ENCODE data around the gene ITGAD.
"Not testable (repeated sequence)": the region's sequence is repeated elsewhere in the genome, so short reads cannot be mapped to it uniquely, and the experiment has no call there.

Gene ITGAD

GRCh38 chr16:31440516-31441184, 47.5 kb downstream of the ITGAD start:
- Histone ChIP-seq H3K9me3 (ENCODE audit: insufficient read depth, low read depth, low read length) (no peaks in the 10 kb centered on the region), H2AFZ (ENCODE audit: low read length) (no peak overlapping the region), H3K4me2 (ENCODE audit: low read depth, low read length, poor library complexity, severe bottlenecking) (no peak overlapping the region), H3K4me1 (ENCODE audit: insufficient read depth, low read length, poor library complexity, severe bottlenecking) (peaks cover 15% of the 10 kb centered on the region), H3F3A (ENCODE audit: low read depth) (no peaks in the 10 kb centered on the region), H4K20me1 (ENCODE audit: insufficient read depth, low read length, poor library complexity, severe bottlenecking) (no peaks in the 10 kb centered on the region), H3K9me2 (replicated peaks; ENCODE audit: low read depth, low read length) (no peaks in the 10 kb centered on the region), H3K27me3 (ENCODE audit: insufficient read depth, low read length, poor library complexity, severe bottlenecking) (no peaks in the 10 kb centered on the region), H3K9ac (ENCODE audit: low read depth, low read length, poor library complexity, severe bottlenecking) (no peak overlapping the region), H3K79me2 (ENCODE audit: insufficient read depth, low read length) (no peaks in the 10 kb centered on the region), H3K4me3 (ENCODE audit: low read length, poor library complexity, severe bottlenecking) (no peak overlapping the region), H3K36me3 (ENCODE audit: insufficient read depth, low read length) (no peaks in the 10 kb centered on the region)
- no peak for TF ChIP-seq CTCF (conservative IDR thresholded peaks at IDR 0.05; ENCODE audit: low read length)
- TF ChIP-seq EZH2phosphoT487 (IDR thresholded peaks at IDR 0.05; ENCODE audit: borderline replicate concordance), result no peak

- Histone ChIP-seq H2AFZ (ENCODE audit: low read length) (no peak overlapping the region), H3K9ac (ENCODE audit: low read depth, low read length, poor library complexity, severe bottlenecking) (no peak overlapping the region), H3K4me3 (ENCODE audit: low read length, poor library complexity, severe bottlenecking) (no peak overlapping the region), H3K9me3 (ENCODE audit: insufficient read depth, low read depth, low read length) (no peaks in the 10 kb centered on the region; the same call in 1 of the 2 replicates), H3K36me3 (ENCODE audit: insufficient read depth, low read length) (no peaks in the 10 kb centered on the region), H3K9me2 (replicated peaks; ENCODE audit: low read depth, low read length) (no peaks in the 10 kb centered on the region), H3K4me1 (ENCODE audit: insufficient read depth, low read length, poor library complexity, severe bottlenecking) (peaks cover 15% of the 10 kb centered on the region), H4K20me1 (ENCODE audit: insufficient read depth, low read length, poor library complexity, severe bottlenecking) (no peaks in the 10 kb centered on the region), H3K79me2 (ENCODE audit: insufficient read depth, low read length) (no peaks in the 10 kb centered on the region), H3K4me2 (ENCODE audit: low read depth, low read length, poor library complexity, severe bottlenecking) (no peak overlapping the region), H3F3A (ENCODE audit: low read depth) (no peaks in the 10 kb centered on the region), H3K27me3 (ENCODE audit: insufficient read depth, low read length, poor library complexity, severe bottlenecking) (no peaks in the 10 kb centered on the region)
- TF ChIP-seq EZH2phosphoT487 (IDR thresholded peaks at IDR 0.05; ENCODE audit: borderline replicate concordance) (no peak), CTCF (conservative IDR thresholded peaks at IDR 0.05; ENCODE audit: low read length) (no peak)
Measured at GRCh38 chr16:31441956-31442355, 48.8 kb downstream of the ITGAD start.

- H3K4me2 ChIP-seq (ENCODE audit: low read depth, low read length, poor library complexity, severe bottlenecking); H3K79me2 ChIP-seq (ENCODE audit: insufficient read depth, low read length); H3K9ac ChIP-seq (ENCODE audit: low read depth, low read length, poor library complexity, severe bottlenecking); H2AFZ ChIP-seq (ENCODE audit: low read length); H3K4me3 ChIP-seq (ENCODE audit: low read length, poor library complexity, severe bottlenecking); H3F3A ChIP-seq (ENCODE audit: low read depth); H3K9me3 ChIP-seq (ENCODE audit: insufficient read depth, low read depth, low read length); H3K27me3 ChIP-seq (ENCODE audit: insufficient read depth, low read length, poor library complexity, severe bottlenecking); H3K4me1 ChIP-seq (ENCODE audit: insufficient read depth, low read length, poor library complexity, severe bottlenecking); H4K20me1 ChIP-seq (ENCODE audit: insufficient read depth, low read length, poor library complexity, severe bottlenecking); H3K9me2 ChIP-seq (replicated peaks; ENCODE audit: low read depth, low read length); H3K36me3 ChIP-seq (ENCODE audit: insufficient read depth, low read length): not testable (repeated sequence)
Measured at GRCh38 chr16:31445931-31446330, 52.8 kb downstream of the ITGAD start.

GRCh38 chr16:31451201-31451600, 58.1 kb downstream of the ITGAD start:
- Histone ChIP-seq H2AFZ (ENCODE audit: low read length) (no peak overlapping the region), H3K9me2 (replicated peaks; ENCODE audit: low read depth, low read length) (no peaks in the 10 kb centered on the region), H3K4me3 (ENCODE audit: low read length, poor library complexity, severe bottlenecking) (no peak overlapping the region), H3K9ac (ENCODE audit: low read depth, low read length, poor library complexity, severe bottlenecking) (no peak overlapping the region), H4K20me1 (ENCODE audit: insufficient read depth, low read length, poor library complexity, severe bottlenecking) (peaks cover 9% of the 10 kb centered on the region), H3F3A (ENCODE audit: low read depth) (no peaks in the 10 kb centered on the region), H3K9me3 (ENCODE audit: insufficient read depth, low read depth, low read length) (no peaks in the 10 kb centered on the region; the same call in 1 of the 2 replicates), H3K79me2 (ENCODE audit: insufficient read depth, low read length) (peaks cover 14% of the 10 kb centered on the region), H3K4me1 (ENCODE audit: insufficient read depth, low read length, poor library complexity, severe bottlenecking) (peaks cover 19% of the 10 kb centered on the region), H3K36me3 (ENCODE audit: insufficient read depth, low read length) (no peaks in the 10 kb centered on the region), H3K27me3 (ENCODE audit: insufficient read depth, low read length, poor library complexity, severe bottlenecking) (no peaks in the 10 kb centered on the region), H3K4me2 (ENCODE audit: low read depth, low read length, poor library complexity, severe bottlenecking) (no peak overlapping the region)
- TF ChIP-seq CTCF (conservative IDR thresholded peaks at IDR 0.05; ENCODE audit: low read length) (no peak), EZH2phosphoT487 (IDR thresholded peaks at IDR 0.05; ENCODE audit: borderline replicate concordance) (no peak)

Data from Loucy (cell line).